NCI-H226 (cell line): ENCODE data around the gene FAS.

Experiments
- DNase-seq: peaks from one replicate; pipeline ENCODE4 v3.0.0-alpha.2; 2015

Gene FAS

GRCh38 chr10:89043052-89043451, 52.5 kb downstream of the FAS start:
- no peak for DNase-seq

DNA sequence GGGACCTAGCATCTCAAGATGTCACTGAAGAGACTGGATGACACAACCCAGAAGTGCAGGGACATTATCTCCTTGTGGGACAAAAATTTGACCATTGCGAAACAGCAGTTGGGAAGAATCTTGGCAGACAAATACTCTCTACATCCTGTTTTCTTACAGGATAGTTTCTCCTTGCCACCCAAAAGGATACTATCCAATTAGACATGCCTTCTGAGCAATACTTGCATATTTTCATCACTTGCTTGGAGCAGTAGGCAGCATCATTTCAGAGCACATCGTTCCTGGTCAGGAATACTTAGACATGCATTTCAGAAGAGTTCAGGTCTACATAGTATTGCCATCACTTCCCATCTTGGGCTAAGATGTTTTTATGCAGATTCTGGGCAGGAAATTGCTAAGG, 56.8 kb downstream of the FAS start:
- DNase-seq: no peak

DNA sequence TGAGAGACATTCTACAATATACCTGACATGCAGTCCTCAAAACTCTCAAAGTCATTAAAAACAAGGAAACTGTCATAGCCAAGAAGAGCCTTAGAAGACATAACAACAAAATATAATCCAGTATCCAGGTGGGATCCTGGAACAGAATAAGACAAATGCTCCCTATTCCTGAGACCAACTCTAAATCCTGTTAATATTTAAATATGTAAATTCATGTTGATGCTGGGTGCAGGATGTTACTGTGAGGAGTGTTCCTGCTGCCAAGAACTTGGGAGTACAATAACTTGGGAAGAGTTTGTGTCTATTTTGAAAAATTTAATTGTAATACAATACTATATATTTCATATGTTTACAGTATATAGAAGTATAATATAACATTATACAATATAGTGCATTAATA, 61.0 kb downstream of the FAS start:
- DNase-seq: no peak

GRCh38 chr10:89053555-89053954, 63.0 kb downstream of the FAS start:
- DNase-seq: peak; percentile 64

- DNase-seq: no peak
Measured at GRCh38 chr10:89055159-89055558, 64.6 kb downstream of the FAS start.

DNA sequence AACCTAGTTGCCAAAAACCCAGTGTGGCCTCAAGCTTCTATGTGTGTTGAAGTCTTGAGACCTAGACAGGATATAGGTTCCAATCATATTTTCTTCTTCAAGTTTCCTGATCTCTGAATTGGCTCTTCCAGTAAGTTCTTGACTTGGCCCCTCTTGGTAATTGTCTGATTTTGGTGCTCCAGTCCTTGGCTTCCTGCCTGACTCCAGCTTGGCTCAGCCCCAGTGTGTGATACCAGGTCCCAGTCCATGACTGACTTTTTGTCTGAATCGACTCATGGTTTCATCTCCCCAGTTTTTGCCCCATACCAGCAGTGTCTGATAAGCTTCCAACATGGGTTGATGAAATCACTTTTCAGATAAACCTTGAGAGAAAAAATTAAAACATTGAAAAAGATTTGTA, 72.3 kb downstream of the FAS start:
- DNase-seq: peak; percentile 44

- DNase-seq: no peak
Measured at GRCh38 chr10:89063465-89063864, 72.9 kb downstream of the FAS start.

GRCh38 chr10:89064748-89065147, 74.2 kb downstream of the FAS start:
- DNase-seq: no peak
